HG02571 (cell line): ENCODE results near the gene HDAC4.

Source experiments
- ATAC-seq: cut with Tn5 transposase; IDR thresholded peaks from one replicate; pipeline ENCODE4 v1.9.1; 2021; ENCODE audit warnings: mild to moderate bottlenecking, moderate library complexity; ENCODE audit not compliant: unreplicated experiment

Gene HDAC4

DNA sequence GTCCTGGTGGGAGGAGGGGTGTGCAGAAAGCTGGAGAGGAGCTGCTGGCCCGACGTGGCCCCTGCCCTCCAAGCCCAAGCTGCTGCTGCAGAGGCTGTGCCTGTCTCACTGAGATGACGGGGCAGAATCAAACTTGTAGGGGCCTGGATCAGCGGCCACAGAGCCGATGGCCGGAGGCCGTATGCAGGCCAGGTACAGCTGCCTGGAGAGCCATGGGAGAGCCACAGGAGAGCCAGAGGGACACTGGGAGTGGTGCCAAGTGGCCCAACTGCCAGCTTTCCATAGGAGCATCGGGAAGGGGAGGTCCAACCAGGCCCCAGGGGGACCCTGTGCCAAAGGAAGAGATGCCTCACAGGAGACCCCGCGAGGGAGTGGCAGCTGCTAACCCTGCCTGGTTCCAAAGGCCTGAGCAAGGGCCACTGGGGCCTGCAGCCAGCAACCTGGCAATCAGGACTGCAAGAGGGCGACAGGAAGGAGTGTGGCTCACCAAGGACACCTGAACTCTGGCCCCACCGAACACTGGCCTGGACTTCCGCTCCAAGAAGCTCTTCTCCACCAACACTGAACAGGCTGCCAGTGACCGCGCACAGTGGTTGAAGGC lies 70.7 kb downstream of the HDAC4 start:
- ATAC-seq, result no peak

DNA sequence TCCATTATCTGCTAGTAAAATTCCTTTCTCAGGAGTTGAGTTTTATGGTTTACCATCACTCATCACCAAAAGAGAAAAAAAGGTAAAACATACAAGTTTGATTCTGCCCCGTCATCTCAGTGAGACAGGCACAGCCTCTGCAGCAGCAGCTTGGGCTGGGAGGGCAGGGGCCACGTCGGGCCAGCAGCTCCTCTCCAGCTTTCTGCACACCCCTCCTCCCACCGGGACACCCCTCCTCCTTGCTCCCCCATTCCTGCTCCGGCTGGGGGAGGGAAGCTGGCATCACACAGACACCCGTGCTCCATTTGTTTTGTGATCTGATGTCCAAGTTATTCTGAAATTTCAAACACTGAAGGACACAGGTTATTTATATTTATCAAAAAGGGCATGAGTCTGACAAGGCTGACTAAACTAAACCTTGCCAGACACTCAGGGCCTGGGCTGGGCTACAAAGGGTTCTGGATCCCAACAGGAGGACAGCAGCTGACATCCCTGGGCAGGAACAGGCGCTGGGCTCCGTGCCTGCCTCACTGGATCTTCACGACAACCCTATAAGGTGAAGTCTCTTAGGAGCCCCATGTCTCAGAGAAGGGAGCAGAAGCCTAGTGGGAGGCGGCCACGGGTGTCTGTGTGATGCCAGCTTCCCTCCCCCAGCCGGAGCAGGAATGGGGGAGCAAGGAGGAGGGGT lies 71.4 kb downstream of the HDAC4 start:
- no peak for ATAC-seq

DNA sequence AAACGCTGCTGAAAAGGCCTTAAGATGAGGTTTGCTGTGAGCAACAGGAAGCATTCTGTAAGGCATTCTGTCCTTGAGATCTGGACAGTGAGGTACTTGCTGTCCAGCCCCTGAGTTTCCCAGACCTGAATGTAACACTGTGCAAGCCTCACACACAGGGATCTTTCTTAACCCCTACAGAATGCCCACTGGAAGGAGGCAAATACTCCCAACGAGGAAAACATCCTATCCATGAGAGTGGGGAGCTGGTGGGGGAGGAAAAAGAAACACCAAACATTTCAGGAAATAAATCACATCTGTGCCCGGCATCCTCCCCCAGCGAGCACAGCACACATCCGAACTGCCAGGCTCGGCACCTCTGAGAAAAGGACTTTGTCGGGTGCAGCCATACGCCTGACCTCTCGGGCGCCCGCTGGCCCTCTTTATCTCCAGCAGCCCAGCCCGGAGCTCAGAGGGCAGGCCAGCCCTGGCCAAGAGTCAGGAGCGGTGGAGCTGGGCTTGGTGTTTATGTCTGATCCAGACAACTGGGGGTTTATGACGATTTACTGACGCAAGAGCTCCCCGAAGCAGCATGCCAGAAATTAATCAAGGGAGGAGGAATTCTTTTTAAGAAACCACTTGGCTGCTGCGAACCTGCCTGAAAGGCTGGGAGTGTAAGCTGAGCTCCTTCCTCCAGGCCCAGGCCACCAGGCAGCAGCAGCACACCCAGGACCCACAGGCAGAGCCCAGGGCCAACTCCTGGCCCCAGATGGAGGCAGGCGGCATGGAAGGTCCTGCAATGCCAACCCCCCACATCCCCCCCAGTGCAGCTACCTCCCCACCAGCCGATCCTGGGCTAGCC lies 72.2 kb downstream of the HDAC4 start:
- ATAC-seq, result no peak

DNA sequence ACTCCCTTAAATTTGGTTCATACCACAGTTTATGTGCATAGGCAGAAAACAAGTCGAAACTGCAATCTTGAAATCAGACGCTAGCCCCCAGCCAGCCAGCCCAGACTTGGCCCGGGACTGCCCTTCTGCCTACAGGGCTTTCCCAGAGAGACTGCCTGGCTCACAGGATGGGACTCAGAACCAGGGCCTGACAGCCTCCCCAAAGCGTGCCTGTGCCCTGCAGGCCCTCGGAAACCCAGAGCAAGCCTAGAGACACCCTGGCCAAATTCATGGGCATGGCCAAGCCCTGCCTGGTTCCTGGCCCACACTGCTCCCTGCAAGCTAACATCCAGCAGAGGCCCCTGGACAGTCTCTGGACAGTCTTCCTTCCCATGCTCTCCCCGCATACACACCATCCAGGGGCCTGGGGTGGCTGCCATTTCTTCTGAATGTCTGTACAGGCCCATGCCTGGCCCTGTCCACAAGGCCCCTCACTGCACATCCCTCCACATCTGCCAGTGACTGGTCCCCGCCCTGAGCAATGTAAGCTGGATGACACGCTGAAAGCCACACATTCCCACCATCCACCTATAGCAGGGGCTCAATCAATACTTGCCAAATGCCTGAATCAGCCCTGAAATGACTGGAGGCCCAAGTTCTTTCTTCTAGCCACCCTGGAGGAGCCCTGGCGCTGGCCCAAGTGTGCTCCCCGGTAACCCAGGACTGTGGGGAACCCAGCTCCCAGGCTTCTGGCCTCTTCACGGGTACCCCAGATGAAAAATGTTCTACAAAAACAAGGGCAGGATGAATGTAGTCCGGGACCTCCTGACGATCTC lies 73.1 kb downstream of the HDAC4 start:
- ATAC-seq, result peak; percentile 36

DNA sequence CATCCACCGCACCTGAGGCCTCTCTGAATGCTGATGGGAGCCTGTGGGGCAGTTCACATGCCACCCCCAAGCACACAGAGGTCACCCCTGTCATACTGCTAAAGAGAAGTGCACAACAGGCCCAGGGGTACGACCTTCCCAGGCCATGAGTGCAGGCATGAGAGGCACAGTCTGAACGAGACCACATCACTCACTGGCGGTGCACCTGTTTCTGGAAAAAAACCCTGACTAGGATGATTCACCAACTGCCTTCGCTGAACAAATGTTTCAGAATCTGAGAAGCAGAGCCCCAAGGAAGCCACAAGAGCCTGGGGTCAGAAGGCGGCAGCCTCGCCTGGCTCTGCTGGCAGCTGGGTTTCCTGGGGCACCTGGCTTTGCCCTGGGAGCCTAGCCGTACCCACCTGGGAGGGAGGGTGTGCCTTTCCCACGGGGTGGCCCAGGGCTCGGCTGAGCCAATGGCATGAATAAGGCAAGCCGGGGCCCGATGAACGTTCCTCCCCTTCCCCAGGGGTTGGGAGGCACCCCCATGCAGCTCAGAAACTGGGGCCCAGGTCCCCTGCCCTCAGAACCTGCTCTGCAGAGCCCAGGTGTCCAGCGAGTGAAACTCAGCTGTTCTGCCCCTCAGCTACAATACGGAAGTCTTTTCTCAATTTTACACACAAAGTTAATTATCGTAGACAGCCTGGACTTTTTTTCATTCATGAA lies 73.8 kb downstream of the HDAC4 start:
- peak; percentile 67 for ATAC-seq

DNA sequence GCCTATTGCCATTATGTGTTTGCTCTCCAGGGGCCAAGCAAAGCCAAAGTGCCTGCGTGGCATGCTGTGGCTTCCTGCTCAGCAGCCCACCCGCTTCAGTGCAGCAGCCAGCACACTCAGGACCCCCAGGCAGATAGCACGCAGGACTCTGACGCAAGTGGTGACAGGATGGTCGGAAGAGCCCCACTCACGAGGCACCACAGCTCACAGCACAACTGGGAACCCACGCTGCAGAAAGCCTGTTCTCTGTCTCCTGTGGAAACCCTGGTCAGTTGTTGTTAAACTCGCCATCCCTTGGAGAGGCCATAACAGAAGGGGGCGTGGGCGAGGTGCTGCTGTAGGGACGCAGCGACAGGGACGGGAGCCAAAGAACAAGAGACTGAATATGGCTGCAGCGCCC lies 76.4 kb downstream of the HDAC4 start:
- no peak for ATAC-seq

DNA sequence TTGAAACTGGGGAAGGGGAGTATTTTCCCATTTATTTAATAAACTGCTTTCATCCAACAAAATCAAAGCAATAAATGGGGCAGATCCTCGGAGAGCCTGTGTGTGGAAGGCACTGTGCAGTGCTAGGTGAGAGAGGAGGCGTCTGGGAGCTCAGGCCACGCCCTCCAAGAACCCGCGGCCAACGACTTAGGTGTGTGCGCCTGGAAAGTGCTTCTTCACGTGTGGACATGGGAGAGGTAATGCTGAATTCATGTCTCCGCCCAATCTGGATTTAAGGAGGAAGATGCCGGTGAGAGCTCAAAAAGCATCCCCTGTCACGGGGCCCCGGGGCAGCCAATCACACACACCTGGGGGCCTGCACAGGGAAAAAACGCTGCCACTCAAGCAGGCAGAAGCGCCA lies 77.4 kb downstream of the HDAC4 start:
- ATAC-seq, result no peak

DNA sequence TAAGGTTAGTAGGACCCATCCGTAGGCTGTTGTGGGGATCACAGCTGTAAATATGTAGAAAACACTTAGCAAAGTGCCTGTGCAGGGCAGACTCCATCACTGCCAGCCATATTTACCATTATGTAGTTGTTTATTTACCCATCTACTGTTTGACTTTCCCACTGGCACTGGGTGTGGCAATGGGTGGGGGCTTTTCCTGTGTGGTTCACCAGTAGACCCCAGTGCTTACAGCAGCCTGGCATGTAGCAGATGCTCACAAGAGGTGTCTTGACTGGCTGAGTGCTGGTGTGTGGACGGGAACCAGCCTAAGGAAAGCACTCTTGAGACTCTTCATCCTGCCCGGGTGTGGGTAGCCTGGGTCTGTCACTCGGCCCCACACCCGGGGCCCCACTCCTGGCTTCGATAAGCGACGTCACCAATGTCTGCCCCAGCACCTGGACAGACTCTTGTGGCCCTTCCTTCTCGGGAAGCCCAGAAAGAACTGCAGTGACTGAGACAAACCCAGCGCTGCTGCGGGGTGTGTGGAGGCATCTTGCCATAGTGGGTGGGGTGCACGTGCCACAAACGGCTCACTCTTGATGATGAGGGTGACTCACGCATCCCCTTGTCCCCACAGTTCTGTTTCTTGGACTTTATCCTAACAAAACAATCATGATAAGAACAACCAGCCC lies 78.3 kb downstream of the HDAC4 start:
- no peak for ATAC-seq

DNA sequence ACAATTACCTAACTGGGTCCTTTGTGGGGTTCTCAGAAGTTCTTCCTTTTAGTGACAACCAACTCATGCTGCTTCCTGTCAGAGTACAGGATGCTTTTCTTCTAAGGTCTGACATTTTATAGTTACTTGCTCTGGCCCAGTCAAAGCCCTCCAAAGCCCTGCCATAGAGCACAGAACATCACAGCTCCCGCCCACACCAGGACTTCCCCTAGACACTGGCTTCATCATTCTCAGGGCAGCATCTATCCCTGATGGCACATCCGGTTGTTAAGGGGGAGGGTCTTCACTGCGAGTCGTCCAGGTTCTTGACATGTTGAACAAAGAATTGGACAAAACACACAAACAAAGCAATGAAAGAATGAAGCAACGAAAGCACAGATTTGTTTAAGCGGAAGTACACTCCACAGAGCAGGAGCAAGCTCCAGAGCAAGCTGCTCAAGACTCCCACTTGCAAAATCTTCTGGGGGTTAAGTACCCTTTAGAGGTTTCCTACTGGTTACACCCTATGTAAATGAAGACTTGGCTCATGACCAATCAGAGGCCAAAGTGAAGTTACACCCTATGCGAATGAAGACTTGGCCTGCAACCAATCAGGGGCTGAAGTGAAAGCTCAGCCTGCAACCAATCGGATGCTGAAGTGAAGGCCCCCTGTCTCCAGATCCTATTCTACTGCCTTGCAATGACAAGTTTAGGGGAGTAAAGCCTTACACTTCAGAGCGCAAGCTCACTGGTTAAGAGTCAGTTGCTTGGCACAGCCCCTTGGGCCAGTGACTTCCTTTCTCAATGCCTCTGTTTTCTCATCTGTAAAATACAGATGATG lies 79.0 kb downstream of the HDAC4 start:
- ATAC-seq, result no peak

DNA sequence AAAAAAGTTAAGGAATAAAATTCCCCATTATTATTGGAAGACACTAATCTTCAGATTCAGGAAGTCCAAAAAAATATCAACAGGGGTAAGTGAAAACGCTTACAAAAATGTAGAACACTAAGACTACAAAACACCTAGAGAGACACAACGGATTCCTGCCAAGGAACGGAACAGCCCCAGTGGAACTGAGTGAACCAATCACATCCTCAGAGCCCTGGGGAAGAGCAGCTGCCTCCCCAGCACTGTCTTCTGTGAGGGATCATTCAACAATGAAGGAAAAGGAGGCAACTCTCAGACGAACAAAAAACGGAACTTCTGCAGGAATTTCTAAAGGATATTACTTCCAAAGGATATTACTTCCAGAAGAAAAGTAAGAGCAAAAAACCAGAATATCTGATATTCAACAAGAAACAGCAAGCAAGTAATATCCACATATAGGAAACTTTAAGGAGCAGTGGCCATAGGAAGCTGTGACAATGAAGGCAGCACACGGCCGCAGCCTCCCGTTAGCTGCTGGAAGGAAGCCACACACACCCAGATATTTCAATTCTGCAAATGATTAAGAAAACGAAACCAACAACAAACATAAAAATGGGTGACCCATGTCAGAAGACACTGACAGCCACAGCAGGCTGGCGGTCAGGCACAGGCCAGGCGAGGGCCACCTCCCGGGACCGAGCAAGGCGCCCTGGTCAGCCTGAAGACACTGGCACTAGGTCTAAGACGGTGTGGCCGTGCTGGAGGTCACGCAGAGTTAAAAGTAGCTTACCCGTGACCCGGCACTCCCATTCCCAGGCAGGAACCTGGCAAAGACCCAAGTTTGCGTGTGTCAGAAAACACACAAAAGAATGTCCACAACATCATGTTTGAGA lies 81.8 kb downstream of the HDAC4 start:
- ATAC-seq, result no peak

DNA sequence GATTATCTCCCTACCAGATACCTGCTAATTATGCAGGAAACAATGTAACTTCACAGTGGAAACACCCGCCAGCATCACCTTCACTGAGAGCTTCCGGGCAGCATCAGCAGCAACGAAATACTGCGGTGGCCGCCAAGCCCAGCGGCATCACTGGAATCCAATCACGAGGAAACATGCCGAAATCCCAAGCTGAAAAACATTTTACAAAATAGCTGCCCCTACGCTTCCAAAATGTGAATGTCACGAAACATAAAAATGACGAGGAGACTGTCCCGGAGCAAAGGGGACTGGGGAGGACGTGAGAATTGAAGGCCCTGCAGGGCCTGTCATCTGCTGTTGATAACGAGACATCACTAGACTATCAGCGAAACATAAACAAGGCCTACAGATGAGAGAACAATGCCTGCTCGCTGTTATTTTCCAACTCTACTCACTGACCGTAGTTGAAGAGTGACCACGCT lies 82.6 kb downstream of the HDAC4 start:
- ATAC-seq, result no peak

DNA sequence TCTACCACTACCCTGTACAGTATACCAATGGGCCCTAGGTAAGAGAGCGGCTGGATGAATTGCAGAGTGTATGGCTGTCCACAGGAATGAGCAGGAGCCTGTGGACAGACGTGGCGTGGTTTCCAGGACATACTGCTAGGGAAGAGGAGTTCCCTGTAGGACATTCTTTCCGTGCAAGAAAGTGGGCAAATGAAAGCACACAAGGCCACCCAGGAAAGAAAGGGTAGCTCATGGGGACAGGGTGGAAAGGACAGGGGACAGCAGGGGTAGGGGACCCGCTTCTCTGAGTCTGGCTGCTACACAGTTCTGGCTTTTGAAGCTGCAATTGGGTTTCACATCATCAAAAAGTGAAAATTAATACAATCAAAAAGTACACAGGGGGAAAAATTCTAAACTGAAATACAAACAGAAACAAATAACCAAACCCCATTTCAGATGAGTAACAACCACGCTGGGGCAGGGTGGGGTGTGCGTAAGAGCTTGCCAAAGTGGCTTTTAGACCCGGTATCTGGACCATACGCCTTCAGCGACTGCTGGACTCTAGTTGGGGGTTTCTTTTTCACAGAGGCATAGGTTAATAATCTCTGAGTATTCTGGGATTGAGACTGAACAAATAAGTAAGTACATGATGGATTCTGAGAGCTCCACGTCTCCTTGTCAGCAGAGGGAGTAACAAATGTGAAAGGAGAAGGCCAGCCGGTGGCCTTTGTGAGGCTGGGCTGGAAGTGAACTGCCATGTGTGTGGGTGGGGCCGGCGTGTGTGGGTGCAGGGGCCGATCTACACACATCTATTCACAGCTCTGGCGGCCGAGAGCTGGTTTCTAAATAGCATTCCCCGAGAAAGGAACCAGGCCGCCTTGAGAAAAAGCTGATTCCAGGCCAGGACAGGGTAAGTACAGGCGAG lies 84.0 kb downstream of the HDAC4 start:
- ATAC-seq, result no peak

DNA sequence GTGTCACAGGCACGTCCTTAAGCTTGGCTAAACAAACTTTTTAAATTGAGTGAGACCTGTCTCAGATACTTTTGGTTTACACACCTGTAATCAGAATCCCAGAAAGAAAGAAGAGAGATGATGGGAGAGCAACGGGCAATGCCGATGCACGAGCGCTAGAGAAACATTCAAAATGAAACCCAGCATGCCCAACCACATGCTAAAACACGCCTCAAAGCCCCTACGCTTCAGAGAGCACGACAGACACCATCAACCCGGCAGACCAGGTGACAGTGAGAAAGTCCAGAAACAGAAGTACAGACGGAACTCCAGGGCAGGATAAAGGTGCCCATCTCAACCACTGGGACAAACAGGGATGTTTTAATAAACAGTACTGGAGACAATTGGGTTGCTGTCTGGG lies 85.5 kb downstream of the HDAC4 start:
- ATAC-seq, result no peak

DNA sequence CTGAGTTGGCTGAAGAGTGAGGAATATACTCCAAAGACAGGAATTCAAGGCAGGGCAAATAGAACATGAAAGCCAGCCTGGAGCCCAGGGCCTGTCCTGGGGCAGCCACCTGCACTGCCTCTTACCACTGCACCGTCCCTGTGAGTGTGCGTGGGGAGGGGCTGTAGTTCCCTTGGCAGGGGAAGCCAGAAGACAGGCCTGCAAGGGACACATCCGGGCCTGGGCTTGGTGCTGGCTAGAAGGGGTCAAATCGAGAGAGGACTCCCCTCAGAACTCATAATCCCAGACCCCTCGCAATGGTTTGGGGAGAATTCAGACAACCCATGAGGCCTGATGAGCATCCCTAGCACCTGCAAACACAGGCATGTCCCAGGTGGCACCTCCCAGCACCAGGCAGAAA lies 87.0 kb downstream of the HDAC4 start:
- no peak for ATAC-seq

DNA sequence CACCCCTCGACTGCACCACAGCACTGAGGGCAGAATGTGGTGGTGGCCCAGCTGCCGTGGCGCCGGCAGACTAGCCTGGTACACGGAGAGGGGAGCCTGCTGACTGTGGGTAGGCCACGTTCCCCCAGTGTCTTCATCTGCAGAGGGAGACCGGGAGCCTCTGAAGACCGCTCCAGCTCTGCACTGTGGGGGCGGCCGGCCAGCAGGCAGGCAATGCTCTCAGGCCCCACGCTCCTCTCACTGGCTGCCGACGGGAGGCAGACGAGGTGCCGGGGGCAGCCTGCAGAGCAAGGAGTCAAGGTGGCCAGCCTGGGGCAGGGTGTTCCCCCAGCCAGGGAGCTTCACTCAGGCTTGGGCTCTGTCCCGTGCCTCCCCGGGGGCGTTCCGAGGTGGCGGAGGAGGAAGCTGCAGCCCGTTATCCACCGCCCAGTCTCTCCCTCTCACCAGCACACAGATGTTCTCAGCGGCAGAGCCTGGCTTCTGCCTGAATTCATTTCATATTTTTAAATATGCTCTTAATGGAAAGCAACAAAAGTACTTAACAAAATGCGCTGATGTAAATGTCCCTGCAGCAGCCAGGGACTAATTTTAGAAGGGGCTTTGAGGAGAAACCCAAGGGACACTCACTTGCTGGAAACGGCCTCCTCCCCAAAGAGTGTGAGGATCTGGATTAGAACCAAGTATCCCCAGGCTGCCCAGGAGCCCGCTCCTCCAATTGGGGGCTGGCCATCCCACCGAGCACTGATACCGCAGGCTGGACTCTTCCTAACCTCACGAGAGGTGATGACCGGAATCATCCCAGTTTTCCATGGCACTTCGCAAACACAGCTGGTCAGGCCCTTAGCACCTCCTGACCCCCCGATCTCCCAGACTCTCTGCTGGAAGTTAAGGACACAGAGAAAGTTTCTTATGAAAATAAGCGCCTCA lies 87.8 kb downstream of the HDAC4 start:
- no peak for ATAC-seq

DNA sequence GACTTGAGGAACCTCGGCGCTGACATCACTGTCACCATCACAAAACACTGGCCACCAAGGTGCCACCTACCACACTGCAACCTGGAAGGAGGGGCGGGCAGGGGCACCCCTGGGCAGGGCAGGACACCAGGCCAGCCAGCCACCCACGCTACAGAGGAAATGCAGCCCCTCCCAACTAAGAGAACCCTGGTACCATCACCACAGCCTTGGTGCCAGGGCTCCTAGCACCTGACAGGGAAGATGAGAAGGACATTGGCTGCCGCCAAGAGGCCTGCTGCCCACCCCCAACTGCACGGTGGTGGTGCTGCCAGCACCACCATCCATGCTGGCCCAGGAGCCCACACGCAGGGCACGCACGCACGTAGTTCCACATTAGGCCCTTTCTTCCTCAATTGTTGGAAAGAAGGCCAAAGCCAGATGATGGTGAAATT lies 88.7 kb downstream of the HDAC4 start:
- no peak for ATAC-seq
